ENCODE results near the gene TEX51.

Gene TEX51

GRCh38 chr2:126906781-126907180 lies 8.1 kb downstream of the TEX51 start:
- Histone ChIP-seq H3K4me3 (replicated peaks; ENCODE audit: insufficient read depth, low read length) (no peak overlapping the region), H3K27me3 (ENCODE audit: insufficient read depth, poor library complexity, severe bottlenecking) (no peaks in the 10 kb centered on the region), H3K27ac (replicated peaks) (no peak overlapping the region)
- no peak for DNase-seq (ENCODE audit: low read depth in 1 of 2, low spot score in 1 of 2)
- TF ChIP-seq SPI1 (IDR thresholded peaks at IDR 0.05; ENCODE audit: borderline replicate concordance, low read depth): no peak
- TF ChIP-seq, protein P1, sequence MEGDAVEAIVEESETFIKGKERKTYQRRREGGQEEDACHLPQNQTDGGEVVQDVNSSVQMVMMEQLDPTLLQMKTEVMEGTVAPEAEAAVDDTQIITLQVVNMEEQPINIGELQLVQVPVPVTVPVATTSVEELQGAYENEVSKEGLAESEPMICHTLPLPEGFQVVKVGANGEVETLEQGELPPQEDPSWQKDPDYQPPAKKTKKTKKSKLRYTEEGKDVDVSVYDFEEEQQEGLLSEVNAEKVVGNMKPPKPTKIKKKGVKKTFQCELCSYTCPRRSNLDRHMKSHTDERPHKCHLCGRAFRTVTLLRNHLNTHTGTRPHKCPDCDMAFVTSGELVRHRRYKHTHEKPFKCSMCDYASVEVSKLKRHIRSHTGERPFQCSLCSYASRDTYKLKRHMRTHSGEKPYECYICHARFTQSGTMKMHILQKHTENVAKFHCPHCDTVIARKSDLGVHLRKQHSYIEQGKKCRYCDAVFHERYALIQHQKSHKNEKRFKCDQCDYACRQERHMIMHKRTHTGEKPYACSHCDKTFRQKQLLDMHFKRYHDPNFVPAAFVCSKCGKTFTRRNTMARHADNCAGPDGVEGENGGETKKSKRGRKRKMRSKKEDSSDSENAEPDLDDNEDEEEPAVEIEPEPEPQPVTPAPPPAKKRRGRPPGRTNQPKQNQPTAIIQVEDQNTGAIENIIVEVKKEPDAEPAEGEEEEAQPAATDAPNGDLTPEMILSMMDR (IDR thresholded peaks at IDR 0.05; ENCODE audit: insufficient read depth, low read length): no peak
- no peak for TF ChIP-seq GABPA (IDR thresholded peaks at IDR 0.05; ENCODE audit: low read depth)

- Histone ChIP-seq H3K27me3 (ENCODE audit: insufficient read depth, poor library complexity, severe bottlenecking) (no peaks in the 10 kb centered on the region), H3K4me3 (replicated peaks; ENCODE audit: insufficient read depth, low read length) (no peak overlapping the region), H3K27ac (replicated peaks) (no peak overlapping the region)
- no peak for TF ChIP-seq POLR2AphosphoS5 (IDR thresholded peaks at IDR 0.05; ENCODE audit: low read depth)
- no peak for TF ChIP-seq GABPA (IDR thresholded peaks at IDR 0.05; ENCODE audit: low read depth)
- TF ChIP-seq, protein P1 (IDR thresholded peaks at IDR 0.05; ENCODE audit: insufficient read depth, low read length): no peak
- TF ChIP-seq, protein P2, sequence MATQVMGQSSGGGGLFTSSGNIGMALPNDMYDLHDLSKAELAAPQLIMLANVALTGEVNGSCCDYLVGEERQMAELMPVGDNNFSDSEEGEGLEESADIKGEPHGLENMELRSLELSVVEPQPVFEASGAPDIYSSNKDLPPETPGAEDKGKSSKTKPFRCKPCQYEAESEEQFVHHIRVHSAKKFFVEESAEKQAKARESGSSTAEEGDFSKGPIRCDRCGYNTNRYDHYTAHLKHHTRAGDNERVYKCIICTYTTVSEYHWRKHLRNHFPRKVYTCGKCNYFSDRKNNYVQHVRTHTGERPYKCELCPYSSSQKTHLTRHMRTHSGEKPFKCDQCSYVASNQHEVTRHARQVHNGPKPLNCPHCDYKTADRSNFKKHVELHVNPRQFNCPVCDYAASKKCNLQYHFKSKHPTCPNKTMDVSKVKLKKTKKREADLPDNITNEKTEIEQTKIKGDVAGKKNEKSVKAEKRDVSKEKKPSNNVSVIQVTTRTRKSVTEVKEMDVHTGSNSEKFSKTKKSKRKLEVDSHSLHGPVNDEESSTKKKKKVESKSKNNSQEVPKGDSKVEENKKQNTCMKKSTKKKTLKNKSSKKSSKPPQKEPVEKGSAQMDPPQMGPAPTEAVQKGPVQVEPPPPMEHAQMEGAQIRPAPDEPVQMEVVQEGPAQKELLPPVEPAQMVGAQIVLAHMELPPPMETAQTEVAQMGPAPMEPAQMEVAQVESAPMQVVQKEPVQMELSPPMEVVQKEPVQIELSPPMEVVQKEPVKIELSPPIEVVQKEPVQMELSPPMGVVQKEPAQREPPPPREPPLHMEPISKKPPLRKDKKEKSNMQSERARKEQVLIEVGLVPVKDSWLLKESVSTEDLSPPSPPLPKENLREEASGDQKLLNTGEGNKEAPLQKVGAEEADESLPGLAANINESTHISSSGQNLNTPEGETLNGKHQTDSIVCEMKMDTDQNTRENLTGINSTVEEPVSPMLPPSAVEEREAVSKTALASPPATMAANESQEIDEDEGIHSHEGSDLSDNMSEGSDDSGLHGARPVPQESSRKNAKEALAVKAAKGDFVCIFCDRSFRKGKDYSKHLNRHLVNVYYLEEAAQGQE (IDR thresholded peaks at IDR 0.05; ENCODE audit: insufficient replicate concordance, low read depth): no peak
- DNase-seq (ENCODE audit: low read depth in 1 of 2, low spot score in 1 of 2): no peak
These were observed 9.0 kb downstream of the TEX51 start for GRCh38 chr2:126907671-126908070.

DNA sequence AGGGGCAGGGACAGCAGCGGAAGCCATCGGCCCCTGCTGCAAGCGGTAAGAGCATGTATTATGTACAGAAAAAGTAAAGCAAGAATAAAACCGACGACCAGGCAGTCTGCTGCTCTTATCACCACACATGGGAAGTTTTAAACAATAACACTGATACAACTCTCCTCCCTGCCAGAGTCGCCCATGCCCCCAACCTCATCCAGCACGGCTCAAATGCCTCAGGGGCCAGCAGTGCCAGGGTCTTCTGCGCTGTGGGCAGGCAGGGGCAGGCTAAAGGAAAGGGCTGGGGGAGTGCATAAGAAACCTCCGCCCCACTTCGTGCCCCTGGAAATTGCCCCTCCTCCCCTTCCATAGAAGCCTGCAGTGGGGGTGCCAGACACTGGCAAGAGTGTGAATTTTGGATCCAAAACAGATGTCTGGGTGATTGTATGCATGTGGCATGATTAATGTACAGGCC lies 10.1 kb downstream of the TEX51 start:
- H3K27ac ChIP-seq (replicated peaks): no peak overlapping the region
- DNase-seq (ENCODE audit: low read depth in 1 of 2, low spot score in 1 of 2): no peak
- H3K4me3 ChIP-seq (replicated peaks; ENCODE audit: insufficient read depth, low read length): no peak overlapping the region
- TF ChIP-seq, protein P2 (IDR thresholded peaks at IDR 0.05; ENCODE audit: insufficient replicate concordance, low read depth): no peak
- TF ChIP-seq GABPA (IDR thresholded peaks at IDR 0.05; ENCODE audit: low read depth) (no peak), SPI1 (IDR thresholded peaks at IDR 0.05; ENCODE audit: borderline replicate concordance, low read depth) (no peak), POLR2AphosphoS5 (IDR thresholded peaks at IDR 0.05; ENCODE audit: low read depth) (no peak)
- TF ChIP-seq, protein P1 (IDR thresholded peaks at IDR 0.05; ENCODE audit: insufficient read depth, low read length): no peak
- no peaks in the 10 kb centered on the region for H3K27me3 ChIP-seq (ENCODE audit: insufficient read depth, poor library complexity, severe bottlenecking)

- H3K27ac ChIP-seq (replicated peaks): no peak overlapping the region
- H3K27me3 ChIP-seq (ENCODE audit: insufficient read depth, poor library complexity, severe bottlenecking): no peaks in the 10 kb centered on the region
- DNase-seq (ENCODE audit: low read depth in 1 of 2, low spot score in 1 of 2): no peak
- H3K4me3 ChIP-seq (replicated peaks; ENCODE audit: insufficient read depth, low read length): no peak overlapping the region
- TF ChIP-seq POLR2AphosphoS5 (IDR thresholded peaks at IDR 0.05; ENCODE audit: low read depth): no peak
- TF ChIP-seq GABPA (IDR thresholded peaks at IDR 0.05; ENCODE audit: low read depth): no peak
- TF ChIP-seq, protein P1 (IDR thresholded peaks at IDR 0.05; ENCODE audit: insufficient read depth, low read length): no peak
- no peak for TF ChIP-seq SPI1 (IDR thresholded peaks at IDR 0.05; ENCODE audit: borderline replicate concordance, low read depth)
- TF ChIP-seq, protein P2 (IDR thresholded peaks at IDR 0.05; ENCODE audit: insufficient replicate concordance, low read depth): no peak
These were observed 10.7 kb downstream of the TEX51 start for GRCh38 chr2:126909366-126909765.

Measured in HL-60 (cell line).